GM10266 (cell line): Measurements from ENCODE around the gene GYS1.
"Not testable (repeated sequence)": the region's sequence is repeated elsewhere in the genome, so short reads cannot be mapped to it uniquely, and the experiment has no call there.

Experiments used
- DNase-seq: peaks from one replicate; pipeline ENCODE4 v3.0.0; 2012; ENCODE audit errors: extremely low spot score
- CTCF ChIP-seq: IDR thresholded peaks from 2 replicates; pipeline ENCODE4 v1.5.1; 2012; ENCODE audit warnings: mild to moderate bottlenecking, low read depth; ENCODE audit not compliant: control insufficient read depth, insufficient read depth; ENCODE audit errors: missing control alignments

The GYS1 gene

GRCh38 chr19:48920949-48921348, 72.2 kb downstream of the GYS1 start:
- DNase-seq, result no peak
- no peak for TF ChIP-seq CTCF

- DNase-seq, result not testable (repeated sequence)
These were observed 73.8 kb downstream of the GYS1 start for GRCh38 chr19:48919271-48919670.

GRCh38 chr19:48918801-48919247, 74.3 kb downstream of the GYS1 start:
- no peak for DNase-seq
- no peak for TF ChIP-seq CTCF
